ENCODE results near the gene SPEG.

Gene SPEG

GRCh38 chr2:219498280-219499057 is 63.8 kb downstream of the SPEG start, which contains the start of gene GMPPA:
Gene GMPPA (plus strand): TSS chr2:219498891. CDS start chr2:219499976, 1,085 bp downstream.
- peak; percentile 90 for DNase-seq

- no peak for DNase-seq
Observed at GRCh38 chr2:219499058-219499307, 64.3 kb downstream of the SPEG start.

- no peak for DNase-seq
Observed at GRCh38 chr2:219499555-219499954, 64.9 kb downstream of the SPEG start.

GRCh38 chr2:219500135-219500534 is 65.5 kb downstream of the SPEG start:
- DNase-seq = no peak

GRCh38 chr2:219501849-219502248 is 67.2 kb downstream of the SPEG start:
- no peak for DNase-seq

GRCh38 chr2:219502618-219503017 is 68.0 kb downstream of the SPEG start:
- DNase-seq = no peak

- DNase-seq = no peak
Observed at GRCh38 chr2:219505585-219505984, 70.9 kb downstream of the SPEG start.

GRCh38 chr2:219506153-219506801 is 71.6 kb downstream of the SPEG start:
- no peak for DNase-seq

GRCh38 chr2:219506802-219507526 is 72.3 kb downstream of the SPEG start:
- no peak for DNase-seq

- DNase-seq = no peak
Observed at GRCh38 chr2:219507581-219508443, 73.2 kb downstream of the SPEG start.

GRCh38 chr2:219508444-219508734 is 73.7 kb downstream of the SPEG start:
- no peak for DNase-seq

- no peak for DNase-seq
Observed at GRCh38 chr2:219508971-219509779, 74.5 kb downstream of the SPEG start.

- peak; percentile 43 for DNase-seq
Observed at GRCh38 chr2:219509780-219510511, 75.3 kb downstream of the SPEG start.

- no peak for DNase-seq
Observed at GRCh38 chr2:219510512-219511135, 76.0 kb downstream of the SPEG start.

GRCh38 chr2:219511547-219512325 is 77.1 kb downstream of the SPEG start:
- no peak for DNase-seq

- DNase-seq = no peak
Observed at GRCh38 chr2:219512524-219513216, 78.0 kb downstream of the SPEG start.

- DNase-seq = no peak
Observed at GRCh38 chr2:219513787-219514186, 79.1 kb downstream of the SPEG start.

- no peak for DNase-seq
Observed at GRCh38 chr2:219514196-219514761, 79.6 kb downstream of the SPEG start, which contains the start of gene ASIC4. Gene ASIC4 (plus strand): TSS chr2:219514482. CDS start chr2:219514725, 243 bp downstream.

- no peak for DNase-seq
Observed at GRCh38 chr2:219514836-219515235, 80.2 kb downstream of the SPEG start.
